H7 (cell line): ENCODE measurements around the gene PCDH9. TPM values are rescaled to one million over a fixed set of nuclear protein-coding genes. Genes with fewer than 3 reads are reported as not detected.
A peak's percentile ranks its signal among the peaks of the same experiment; 100 is the strongest.

Experiments
- DNase-seq: peaks from one replicate; pipeline ENCODE4 v3.0.0; 2012
- H3K27me3 ChIP-seq: 2 replicates; pipeline ENCODE4 v1.6.0; 2011; ENCODE audit warnings: mild to moderate bottlenecking, low read length; ENCODE audit not compliant: control insufficient read depth, insufficient read depth
- H3K36me3 ChIP-seq: replicated peaks from 2 replicates; pipeline ENCODE4 v1.5.1; 2011; ENCODE audit warnings: low read length; ENCODE audit not compliant: control insufficient read depth, insufficient read depth
- H3K4me3 ChIP-seq: 2 replicates; pipeline ENCODE4 v1.5.1; 2011; ENCODE audit warnings: low read depth, mild to moderate bottlenecking, control low read depth, low read length, moderate library complexity; ENCODE audit not compliant: insufficient read depth
- total RNA-seq: library from RNA; depleted of rRNA; stranded (reverse); fragments of >200 nt; shearing (Covaris generic); gene quantifications from 2 replicates; pipeline ENCODE4 v1.2.3, GENCODE V29; 2014

Gene PCDH9
- total RNA-seq, 1 experiment from 2014 or later, result 0.14 TPM

DNA sequence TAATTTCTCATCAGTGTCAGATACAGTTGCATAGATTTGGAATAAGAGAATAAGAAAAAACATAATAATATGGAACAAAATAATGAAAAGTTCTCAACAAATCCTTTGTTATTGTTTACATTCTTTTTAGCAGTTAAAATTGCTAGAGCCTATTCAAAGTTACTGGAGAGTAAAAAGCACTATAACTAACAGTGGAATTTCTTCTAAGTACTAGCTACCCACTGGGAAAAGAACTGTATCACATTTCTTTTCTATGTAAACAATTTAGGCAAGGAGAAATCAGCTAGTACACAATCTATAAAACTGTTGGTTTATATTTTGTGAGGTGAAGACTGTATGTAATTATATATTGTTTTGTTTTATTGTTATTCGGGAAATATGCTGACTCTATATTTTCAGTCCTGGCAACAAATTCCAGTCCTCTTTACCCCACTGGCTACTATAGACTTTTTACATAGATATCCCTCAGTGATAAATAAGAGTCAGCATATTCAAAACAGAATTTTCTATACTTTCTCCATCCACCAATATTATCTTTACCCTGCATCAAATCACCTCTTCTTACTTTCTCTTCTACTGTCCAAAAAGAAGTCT is 222.0 kb downstream of the PCDH9 start:
- H3K4me3 ChIP-seq, result no peak overlapping the region
- no peak for DNase-seq
- H3K36me3 ChIP-seq, result no peaks in the 10 kb centered on the region
- H3K27me3 ChIP-seq, result no peaks in the 10 kb centered on the region

DNA sequence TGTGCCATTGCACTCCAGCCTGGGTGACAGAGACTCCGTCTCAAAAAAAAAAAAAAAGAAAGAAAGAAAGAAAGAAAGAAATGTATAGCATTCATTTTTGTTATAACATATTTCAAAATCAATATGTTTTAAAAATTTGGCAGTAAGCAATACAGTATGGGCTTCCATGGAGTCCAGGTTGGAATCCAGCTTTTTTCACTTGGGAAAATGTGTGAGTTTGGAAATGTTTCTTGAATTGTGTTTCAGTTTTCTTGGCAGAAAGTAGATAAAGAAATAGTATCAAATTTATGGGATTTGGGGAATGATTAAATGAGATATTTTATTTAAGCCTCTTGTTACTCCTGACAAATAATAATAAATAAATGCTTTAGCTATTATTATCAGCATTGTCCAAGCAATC is 225.6 kb downstream of the PCDH9 start:
- DNase-seq, result no peak
- H3K36me3 ChIP-seq, result no peaks in the 10 kb centered on the region
- no peaks in the 10 kb centered on the region for H3K27me3 ChIP-seq
- no peak overlapping the region for H3K4me3 ChIP-seq

DNA sequence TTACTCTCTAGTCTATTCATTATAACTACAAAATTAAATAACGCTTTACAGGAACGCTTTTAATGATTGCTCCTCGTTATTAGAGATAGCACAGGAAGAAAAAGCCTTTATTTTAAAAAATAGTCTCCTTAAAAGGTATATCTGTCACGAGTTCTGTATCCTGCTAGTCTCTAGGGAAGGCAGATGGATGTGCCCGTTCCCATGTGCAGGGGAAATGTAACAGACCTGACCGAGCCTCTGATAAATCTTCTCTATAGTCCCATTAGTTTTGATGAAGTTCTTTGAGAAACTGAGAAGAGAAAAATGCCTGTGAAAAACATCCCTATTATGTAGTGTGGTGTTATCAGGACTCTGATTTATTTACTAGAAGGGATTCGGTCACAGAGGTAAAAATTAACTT is 226.4 kb downstream of the PCDH9 start:
- DNase-seq, result no peak
- no peaks in the 10 kb centered on the region for H3K27me3 ChIP-seq
- H3K4me3 ChIP-seq, result no peak overlapping the region
- no peaks in the 10 kb centered on the region for H3K36me3 ChIP-seq

DNA sequence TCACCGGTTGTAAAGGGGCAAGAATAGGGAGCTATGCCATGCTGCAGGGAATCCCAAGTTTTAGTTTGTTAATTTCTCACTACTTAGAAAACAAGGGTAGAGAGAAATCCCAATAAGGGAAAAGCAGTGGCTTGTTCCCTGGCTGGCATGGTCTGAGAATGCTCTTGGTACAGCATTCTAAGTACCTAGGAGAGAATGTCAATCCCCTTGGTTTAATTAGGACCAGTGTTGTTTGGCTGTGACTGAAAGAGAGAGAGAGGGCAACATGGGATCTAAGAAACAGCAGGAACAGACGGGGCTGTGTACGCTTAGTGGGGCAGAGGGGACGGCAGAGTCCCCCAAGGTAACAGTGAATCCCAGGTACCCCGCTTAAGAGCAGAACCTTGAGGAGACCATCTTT is 228.8 kb downstream of the PCDH9 start:
- no peaks in the 10 kb centered on the region for H3K27me3 ChIP-seq
- no peak overlapping the region for H3K4me3 ChIP-seq
- H3K36me3 ChIP-seq, result no peaks in the 10 kb centered on the region
- peak; percentile 8 for DNase-seq

DNA sequence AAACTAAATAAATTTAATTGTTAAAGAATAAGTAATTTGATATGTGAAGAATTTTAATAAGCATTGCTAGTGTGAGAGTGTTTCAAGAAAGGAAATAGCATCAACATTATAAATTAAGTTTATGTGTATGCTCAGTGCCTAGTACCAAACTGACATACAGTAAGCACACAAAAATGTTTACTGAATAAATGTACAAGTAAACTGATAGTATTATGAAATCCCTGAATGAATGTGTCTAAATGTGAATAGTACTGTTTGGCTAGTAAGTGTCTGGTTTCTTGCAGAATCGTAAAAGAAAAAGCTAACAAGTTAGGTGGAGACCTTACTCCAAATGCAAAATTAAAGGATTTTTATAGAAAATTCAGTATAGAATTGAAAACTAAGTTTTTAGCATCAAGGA is 233.6 kb downstream of the PCDH9 start:
- no peaks in the 10 kb centered on the region for H3K36me3 ChIP-seq
- no peak overlapping the region for H3K4me3 ChIP-seq
- no peaks in the 10 kb centered on the region for H3K27me3 ChIP-seq
- DNase-seq, result no peak

DNA sequence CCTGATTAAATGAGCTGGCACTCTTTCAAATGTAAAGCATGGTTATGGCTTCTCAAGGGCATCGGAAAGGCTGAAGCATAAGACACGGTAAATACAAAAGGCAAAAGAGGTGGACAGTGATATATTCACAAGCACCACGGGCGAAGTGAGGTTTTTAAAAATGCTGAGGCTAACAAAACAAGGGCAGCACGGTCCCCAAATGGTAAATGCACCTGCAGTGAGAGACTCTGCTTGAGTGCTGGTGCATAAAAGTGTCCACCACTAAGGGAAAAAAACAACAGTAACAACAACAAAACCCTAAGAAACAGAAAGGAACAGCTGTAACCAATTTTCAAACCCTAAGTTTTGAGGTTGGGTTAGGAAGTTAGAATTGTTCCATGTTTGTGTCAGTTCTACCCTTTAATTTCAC is 234.9 kb downstream of the PCDH9 start:
- no peak for DNase-seq
- Histone ChIP-seq H3K4me3 (no peak overlapping the region), H3K27me3 (no peaks in the 10 kb centered on the region), H3K36me3 (no peaks in the 10 kb centered on the region)

DNA sequence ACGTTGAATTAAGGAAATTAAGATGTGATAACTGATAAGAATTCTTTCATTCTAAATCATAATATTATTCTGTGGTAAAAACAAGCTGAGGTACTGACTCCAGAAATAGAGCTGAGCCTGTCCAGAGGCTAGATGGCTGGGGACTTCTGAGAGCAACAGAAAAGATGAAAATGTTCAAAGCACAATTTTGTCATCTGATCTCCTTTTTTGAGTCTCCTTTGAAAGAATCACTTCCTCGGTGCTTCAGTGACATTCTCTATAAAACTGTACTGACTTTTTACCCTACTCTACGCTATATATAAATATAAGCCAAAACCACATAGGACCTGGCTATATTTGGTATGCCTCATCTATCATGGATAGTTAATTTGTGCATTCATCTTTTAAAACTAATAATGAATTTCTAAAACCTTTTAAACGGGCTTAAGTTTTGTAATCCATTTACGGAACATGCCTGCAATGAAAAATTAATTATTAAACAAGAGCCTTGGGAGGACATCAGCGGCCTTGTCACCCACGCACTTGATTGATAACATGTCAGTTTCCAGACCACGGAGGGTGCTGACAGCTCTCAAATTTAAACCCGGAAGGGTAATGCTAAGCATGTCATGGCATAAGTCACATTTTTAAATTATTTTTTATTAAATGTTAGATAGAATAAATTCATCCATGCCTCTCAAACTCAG is 235.5 kb downstream of the PCDH9 start:
- no peak for DNase-seq
- no peak overlapping the region for H3K4me3 ChIP-seq
- no peaks in the 10 kb centered on the region for H3K36me3 ChIP-seq
- no peaks in the 10 kb centered on the region for H3K27me3 ChIP-seq

DNA sequence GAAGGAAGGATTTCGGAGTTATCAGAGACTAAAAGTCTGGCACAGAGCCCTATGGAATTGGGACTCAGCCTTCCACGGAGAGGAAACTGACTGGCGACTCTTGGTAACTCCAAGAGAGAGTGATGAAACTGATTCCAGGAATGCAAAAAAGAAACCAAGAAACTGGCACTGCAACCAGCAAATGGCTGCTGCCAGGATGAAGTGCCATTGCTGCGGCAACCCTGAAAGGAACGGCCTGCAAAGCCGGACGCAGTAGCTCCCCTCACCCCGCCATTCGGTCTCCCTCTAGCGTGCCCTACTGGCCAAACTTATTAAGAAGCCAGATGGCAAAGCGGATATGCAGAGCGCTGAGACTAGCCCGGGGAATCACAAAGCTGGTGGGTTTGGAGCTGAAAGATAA is 236.0 kb downstream of the PCDH9 start:
- peak; percentile 57 for DNase-seq
- Histone ChIP-seq H3K36me3 (no peaks in the 10 kb centered on the region), H3K27me3 (no peaks in the 10 kb centered on the region), H3K4me3 (no peak overlapping the region)

DNA sequence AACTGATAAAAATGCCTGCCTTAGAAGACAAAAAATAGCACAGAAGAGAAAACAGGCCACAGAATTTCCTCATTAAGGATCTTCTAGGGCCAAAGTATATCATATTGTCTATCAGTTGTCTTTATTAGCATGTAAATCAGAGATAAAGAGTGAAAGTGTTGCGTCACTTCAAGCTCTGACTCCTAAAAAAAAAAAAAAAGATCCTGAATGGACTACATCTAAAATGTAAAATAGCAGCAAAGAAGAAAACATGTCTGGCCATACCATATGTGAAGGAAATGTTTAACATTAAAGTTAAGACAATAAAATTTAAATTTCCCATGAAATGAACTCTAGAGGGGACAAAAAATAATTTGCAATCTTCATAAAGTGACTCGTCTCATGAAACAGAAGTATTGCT is 237.4 kb downstream of the PCDH9 start:
- Histone ChIP-seq H3K36me3 (no peaks in the 10 kb centered on the region), H3K27me3 (no peaks in the 10 kb centered on the region), H3K4me3 (no peak overlapping the region)

DNA sequence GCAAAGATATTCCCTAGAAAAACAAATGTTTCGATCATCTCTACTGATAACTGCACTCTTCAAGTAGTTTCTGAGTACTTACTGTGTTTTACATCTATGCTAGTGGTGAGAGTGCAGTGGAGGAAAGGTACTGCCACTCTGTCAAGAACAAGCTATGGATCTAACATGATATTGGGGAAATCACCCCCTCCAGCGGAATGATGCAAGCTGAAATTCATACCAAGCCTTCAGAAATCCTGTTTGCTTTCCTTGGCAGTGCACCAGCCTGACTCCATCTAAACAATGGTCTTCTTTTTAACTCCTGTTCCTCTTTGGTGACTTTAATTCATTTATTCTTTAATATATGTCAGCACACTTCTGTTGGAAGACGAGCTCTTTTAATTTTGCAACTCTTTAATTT is 238.0 kb downstream of the PCDH9 start:
- Histone ChIP-seq H3K36me3 (no peaks in the 10 kb centered on the region), H3K4me3 (no peak overlapping the region), H3K27me3 (no peaks in the 10 kb centered on the region)
- DNase-seq, result no peak

More for the DNA sequence above, 237.4 kb downstream of the PCDH9 start:
- DNase-seq, result no peak

DNA sequence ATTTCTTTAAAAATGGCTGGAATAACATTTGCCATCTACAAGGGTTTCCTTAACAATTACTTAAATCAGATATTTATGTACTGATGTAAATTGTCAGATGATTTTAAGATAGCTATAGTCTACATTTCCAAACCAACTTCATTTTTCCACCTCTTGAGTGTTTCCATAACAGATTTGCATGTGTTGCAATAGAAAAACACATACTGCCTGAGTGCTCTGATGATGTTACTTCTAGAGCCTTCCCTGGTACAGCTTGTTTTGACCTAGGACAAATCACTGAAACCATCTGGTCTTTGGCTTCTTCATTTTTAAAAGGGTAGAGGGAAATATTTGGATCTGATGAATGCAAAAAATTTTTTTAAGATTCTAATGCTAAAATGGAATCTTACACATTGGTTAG is 245.9 kb downstream of the PCDH9 start:
- Histone ChIP-seq H3K27me3 (no peaks in the 10 kb centered on the region), H3K36me3 (no peaks in the 10 kb centered on the region), H3K4me3 (no peak overlapping the region)
- no peak for DNase-seq

DNA sequence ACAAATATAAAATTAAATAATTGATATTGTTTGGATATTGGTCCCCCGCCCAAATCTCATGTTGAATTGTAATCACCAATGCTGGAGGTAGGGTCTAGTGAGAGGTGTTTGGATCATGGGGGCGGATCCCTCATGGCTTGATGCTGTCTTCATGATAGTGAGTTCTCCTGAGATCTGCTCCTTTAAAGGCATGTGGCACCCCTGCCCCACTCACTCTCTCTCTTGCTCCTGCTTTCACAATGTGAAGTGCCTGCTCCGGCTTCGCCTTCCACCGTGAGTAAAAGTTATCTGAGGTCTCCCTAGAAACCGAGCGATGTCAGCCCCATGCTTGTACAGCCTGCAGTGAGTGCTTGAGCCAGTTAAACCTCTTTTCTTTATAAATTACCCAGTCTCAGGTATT is 248.2 kb downstream of the PCDH9 start:
- no peak for DNase-seq
- H3K27me3 ChIP-seq, result no peaks in the 10 kb centered on the region
- no peaks in the 10 kb centered on the region for H3K36me3 ChIP-seq
- no peak overlapping the region for H3K4me3 ChIP-seq

DNA sequence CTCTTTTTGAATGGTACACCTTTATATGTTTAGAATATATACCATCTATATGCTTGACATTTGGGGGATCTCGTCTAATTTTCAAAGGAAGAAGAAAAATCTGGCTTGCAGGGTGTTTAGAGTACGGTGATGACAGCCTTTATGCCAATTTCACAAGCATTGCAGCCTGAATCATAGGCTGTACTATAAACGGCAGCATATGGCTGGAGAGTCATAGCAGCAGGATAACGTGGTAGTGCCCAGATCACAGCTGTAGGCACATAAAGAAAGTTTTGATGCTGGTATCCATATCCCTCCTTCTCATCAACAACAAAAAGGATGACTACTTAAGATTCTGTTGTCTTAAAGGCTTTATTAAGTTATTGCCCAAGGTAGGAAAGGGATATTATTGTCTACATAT is 253.0 kb downstream of the PCDH9 start:
- Histone ChIP-seq H3K27me3 (no peaks in the 10 kb centered on the region), H3K4me3 (no peak overlapping the region), H3K36me3 (no peaks in the 10 kb centered on the region)
- no peak for DNase-seq

DNA sequence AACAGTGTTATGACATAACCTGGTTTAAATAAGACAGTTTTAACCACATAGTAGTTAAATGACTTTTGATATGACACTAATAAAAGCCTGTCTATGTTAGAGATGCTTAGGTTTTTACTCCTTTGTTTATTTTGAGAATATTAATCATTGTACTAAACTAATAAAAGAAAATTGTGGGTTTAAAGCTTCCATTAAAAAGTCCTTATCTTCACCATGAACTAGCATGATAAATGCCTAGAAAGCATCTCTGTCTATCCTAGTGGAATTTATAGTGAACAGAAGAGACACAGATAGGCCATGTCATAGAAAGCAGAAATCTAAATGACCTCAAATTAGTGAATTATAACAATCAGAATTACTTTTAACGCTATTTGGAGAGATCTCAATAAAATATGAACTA is 255.2 kb downstream of the PCDH9 start:
- Histone ChIP-seq H3K4me3 (no peak overlapping the region), H3K27me3 (no peaks in the 10 kb centered on the region), H3K36me3 (no peaks in the 10 kb centered on the region)
- no peak for DNase-seq

DNA sequence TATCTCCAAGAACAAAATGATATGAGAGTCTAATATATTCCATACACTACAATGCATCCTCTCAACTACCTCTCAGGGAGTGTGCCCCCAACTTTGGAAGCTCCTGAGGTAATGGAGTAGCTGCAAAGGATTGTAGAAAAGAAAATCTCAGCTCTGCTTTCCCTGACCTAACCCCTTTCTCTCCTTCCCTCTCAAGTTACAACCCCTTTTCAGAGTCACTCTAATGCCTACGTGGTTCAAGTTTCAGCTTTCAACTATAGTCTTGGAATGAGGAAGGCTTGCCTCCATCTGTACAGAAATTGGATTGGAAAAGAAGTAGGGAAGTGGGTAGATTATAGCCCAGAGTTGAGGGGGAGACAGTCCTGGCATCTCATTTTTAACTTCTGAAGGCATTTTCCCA is 256.0 kb downstream of the PCDH9 start:
- no peak for DNase-seq
- H3K36me3 ChIP-seq, result no peaks in the 10 kb centered on the region
- no peaks in the 10 kb centered on the region for H3K27me3 ChIP-seq
- no peak overlapping the region for H3K4me3 ChIP-seq

DNA sequence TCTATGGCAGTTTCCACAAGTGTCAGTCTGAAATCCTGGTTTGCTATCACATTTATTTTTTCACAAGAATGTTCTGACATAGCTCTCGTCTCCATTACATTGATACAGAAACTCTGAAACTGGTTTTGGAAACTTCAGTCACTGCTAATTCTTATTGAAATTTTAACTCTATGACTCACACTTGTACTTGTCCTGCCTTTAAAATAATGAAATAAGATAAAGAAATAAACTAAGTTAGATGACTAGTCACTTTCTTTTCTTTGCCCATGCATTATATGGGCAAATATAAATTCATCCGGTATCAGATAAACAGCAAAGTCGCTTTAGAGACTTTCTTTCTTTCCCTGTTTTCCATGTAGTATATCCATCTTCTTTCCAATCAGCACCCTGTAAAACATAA is 257.5 kb downstream of the PCDH9 start:
- DNase-seq, result no peak
- Histone ChIP-seq H3K36me3 (no peaks in the 10 kb centered on the region), H3K4me3 (no peak overlapping the region), H3K27me3 (no peaks in the 10 kb centered on the region)
